ENCODE results near the gene MEF2B.

GRCh38 chr19:19107654-19108053, 62.4 kb downstream of the MEF2B start:
- TF ChIP-seq CTCF (IDR thresholded peaks at IDR 0.05 in 2 of 3, conservative IDR thresholded peaks at IDR 0.05 in 1 of 3; ENCODE audit: control insufficient read depth in 2 of 3, extremely low read depth in 1 of 3, insufficient read depth in 1 of 3, low read depth in 3 of 3, low read length in 3 of 3) (no peak), EZH2 (IDR thresholded peaks at IDR 0.05; ENCODE audit: borderline replicate concordance, control insufficient read depth, low read depth, low read length) (no peak)
